ENCODE data around the gene PRRX1.

Gene PRRX1

GRCh38 chr1:170765279-170765678 is 101.3 kb downstream of the PRRX1 start:
- no peak for DNase-seq
- TF ChIP-seq GATA1 (IDR thresholded peaks at IDR 0.05; ENCODE audit: low read depth, low read length) (no peak), POLR2A (IDR thresholded peaks at IDR 0.05; ENCODE audit: low read length) (no peak)

DNA sequence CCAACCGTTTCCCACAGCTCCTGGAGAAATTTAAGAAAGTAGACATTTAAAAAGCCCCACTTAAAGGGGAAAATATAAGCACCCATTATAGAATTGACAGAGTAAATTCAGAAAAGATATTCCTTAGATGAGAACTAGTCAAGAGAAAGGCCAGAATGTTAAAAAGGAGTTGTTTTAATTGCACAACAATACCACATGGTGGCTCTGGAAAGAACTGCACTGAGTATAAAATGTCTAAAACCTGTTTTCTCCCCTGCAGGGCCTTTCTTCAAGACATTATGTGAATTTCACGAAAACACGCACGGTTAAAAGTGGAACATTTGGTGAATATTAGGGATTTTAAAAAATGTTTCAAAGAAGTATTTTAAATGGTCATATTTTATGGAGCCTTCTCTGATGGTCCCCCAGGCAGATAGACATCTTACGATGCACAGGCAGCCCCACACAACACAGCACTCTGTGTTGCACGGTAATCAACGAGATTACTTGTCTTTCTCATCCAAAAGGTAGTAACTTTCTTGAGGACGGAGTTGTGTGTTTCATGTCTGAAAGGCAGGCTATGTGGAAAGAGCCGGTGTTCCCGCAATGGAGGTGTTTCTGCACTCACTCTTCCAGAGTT is 101.9 kb downstream of the PRRX1 start:
- no peak for DNase-seq
- TF ChIP-seq POLR2A (IDR thresholded peaks at IDR 0.05; ENCODE audit: low read length) (no peak), GATA1 (IDR thresholded peaks at IDR 0.05; ENCODE audit: low read depth, low read length) (no peak)

DNA sequence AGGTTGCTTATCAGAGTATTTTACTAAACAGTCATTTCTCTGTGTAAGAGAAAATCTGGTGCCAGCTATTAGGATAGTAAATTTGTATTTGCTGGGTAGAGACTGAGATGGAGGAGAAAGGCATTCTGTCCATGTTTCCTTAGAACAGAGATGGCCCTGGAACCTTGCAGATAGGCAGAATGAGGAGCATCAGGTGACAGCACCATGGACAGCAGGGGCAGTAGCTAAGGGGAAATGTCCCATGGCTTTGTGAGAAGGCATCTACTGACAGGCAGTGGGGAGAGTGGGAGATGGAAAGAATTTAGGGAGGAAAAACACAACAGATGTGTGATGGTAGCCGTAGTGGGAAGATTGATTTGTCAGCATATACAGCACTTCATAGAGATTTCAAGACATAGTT is 105.0 kb downstream of the PRRX1 start:
- no peak for DNase-seq

GRCh38 chr1:170769691-170770090 is 105.8 kb downstream of the PRRX1 start:
- no peak for DNase-seq
- TF ChIP-seq GATA1 (IDR thresholded peaks at IDR 0.05; ENCODE audit: low read depth, low read length) (no peak), POLR2A (IDR thresholded peaks at IDR 0.05; ENCODE audit: low read length) (no peak)

More for the DNA sequence above, 105.0 kb downstream of the PRRX1 start:
- TF ChIP-seq POLR2A (IDR thresholded peaks at IDR 0.05; ENCODE audit: low read length) = no peak
- TF ChIP-seq GATA1 (IDR thresholded peaks at IDR 0.05; ENCODE audit: low read depth, low read length) = no peak

GRCh38 chr1:170770254-170770653 is 106.3 kb downstream of the PRRX1 start:
- TF ChIP-seq GATA1 (IDR thresholded peaks at IDR 0.05; ENCODE audit: low read depth, low read length) (no peak), POLR2A (IDR thresholded peaks at IDR 0.05; ENCODE audit: low read length) (no peak)
- DNase-seq = no peak

- TF ChIP-seq GATA1 (IDR thresholded peaks at IDR 0.05; ENCODE audit: low read depth, low read length) (no peak), POLR2A (IDR thresholded peaks at IDR 0.05; ENCODE audit: low read length) (no peak)
- no peak for DNase-seq
Observed at GRCh38 chr1:170776252-170776651, 112.3 kb downstream of the PRRX1 start.

- TF ChIP-seq POLR2A (IDR thresholded peaks at IDR 0.05; ENCODE audit: low read length) (no peak), GATA1 (IDR thresholded peaks at IDR 0.05; ENCODE audit: low read depth, low read length) (no peak)
- no peak for DNase-seq
Observed at GRCh38 chr1:170776777-170777176, 112.8 kb downstream of the PRRX1 start.

Measured in erythroblast (primary cell).